ENCODE results near the gene DTNBP1.

DTNBP1 gene

DNA sequence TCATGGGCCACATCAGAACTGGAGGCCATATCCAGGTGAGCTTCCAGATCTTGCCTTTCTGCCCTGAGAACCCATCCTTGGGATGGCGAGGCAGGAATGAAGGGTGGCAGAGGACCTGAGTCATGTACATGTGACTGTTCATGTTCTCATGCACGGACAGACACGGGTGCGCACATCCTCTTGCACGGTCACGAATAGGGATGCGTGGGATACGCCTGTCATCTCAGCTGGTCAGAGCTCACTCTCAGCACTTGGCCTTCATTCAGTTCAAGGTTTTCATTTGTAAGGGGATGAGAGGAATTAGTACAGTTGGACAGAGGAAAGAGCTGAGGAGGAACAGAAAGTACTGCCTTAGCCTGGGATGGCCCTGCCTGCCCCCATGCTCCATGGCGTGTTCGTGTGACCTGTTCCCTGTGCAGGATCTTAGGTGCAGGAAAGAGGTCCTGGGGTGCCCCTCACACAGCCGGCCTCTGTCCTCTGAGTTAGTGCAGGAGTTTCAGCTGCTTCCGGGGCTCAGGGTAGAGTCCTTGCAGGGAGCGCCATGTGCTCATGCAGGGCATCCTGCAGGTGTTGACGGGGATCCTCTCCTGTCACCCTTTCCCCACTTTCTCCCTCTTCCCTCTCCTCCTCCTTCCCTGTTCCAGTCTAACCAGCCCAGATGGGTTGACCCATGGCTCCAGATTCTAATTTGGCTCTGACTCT lies 173.4 kb downstream of the DTNBP1 start:
- no peak overlapping the region for H3K4me3 ChIP-seq (ENCODE audit: low read depth, low read length)

DNA sequence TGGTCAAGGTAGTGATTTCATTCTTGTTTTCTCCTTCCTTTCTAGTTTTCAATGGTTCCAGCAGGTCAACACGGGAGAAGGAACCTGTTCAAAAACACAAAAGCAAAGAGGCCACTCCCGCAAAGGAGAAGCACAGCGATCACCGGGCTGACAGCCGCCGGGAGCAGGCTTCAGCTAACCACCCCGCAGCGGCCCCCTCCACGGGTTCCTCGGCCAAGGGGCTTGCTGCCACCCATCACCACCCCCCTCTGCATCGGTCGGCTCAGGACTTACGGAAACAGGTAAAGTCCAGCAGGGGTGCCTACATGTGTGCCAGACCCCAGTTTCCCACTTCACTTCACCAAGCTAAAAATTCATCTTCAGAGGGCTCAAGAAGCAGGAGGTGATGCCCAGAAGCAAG lies 175.6 kb downstream of the DTNBP1 start:
- no peak overlapping the region for H3K4me3 ChIP-seq (ENCODE audit: low read depth, low read length)

DNA sequence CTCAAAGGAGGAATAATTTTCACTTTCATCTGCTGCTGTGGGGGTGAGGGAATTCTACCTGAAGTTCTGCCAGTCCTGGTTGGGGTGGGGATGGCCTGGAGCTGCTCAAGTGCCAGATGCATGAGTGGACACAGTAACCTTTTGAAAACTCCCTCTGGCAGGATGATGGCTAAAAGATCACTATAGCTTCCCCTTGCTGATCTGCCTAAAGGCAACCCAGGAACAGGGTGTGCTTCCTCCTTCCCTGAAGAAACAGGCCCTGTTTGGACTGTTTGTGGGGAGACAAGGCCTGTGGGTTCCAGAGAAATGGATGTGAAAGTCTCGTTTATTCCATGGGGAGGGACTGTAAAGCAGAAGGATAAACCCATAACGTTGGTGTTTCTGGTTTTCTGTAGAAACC lies 176.9 kb downstream of the DTNBP1 start:
- H3K4me3 ChIP-seq (ENCODE audit: low read depth, low read length) = no peak overlapping the region

DNA sequence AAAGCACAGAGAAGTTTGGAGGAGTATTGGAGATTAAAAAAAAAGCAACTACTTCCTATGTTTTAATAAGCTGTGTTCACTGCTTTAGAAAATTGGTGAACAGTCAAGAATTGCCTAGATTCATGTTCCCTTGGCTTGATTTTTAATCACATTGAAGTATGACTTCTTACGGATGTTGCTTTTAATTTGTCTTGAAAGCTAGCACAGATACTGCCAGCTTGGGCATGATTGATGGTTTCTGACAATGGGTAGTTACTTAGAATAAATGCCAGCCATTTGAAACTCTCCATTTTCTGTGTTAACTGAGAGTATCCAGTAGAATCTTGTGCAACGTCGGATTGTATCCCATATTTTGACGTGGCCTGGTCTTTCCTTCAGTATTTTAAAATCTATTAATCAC lies 178.0 kb downstream of the DTNBP1 start:
- no peak overlapping the region for H3K4me3 ChIP-seq (ENCODE audit: low read depth, low read length)

DNA sequence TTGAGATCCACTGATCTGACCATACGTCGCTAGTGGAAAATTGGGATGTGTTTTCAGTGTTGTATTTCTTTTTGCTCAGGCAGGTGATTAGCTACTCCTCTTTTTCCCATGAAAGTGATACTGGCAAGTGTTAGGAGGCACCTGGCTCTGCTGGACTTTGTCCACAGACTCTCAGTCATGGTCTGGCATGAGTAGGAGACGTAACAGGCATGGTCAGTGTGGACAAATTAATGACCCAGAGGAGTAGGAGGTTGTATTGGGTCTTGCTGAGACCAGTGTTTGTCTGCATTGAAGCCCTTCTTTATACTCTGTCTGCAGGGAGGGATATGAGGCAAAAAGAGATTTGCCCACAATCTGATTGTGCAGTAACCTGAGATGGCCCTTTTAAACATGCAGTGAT lies 178.7 kb downstream of the DTNBP1 start:
- no peak overlapping the region for H3K4me3 ChIP-seq (ENCODE audit: low read depth, low read length)

DNA sequence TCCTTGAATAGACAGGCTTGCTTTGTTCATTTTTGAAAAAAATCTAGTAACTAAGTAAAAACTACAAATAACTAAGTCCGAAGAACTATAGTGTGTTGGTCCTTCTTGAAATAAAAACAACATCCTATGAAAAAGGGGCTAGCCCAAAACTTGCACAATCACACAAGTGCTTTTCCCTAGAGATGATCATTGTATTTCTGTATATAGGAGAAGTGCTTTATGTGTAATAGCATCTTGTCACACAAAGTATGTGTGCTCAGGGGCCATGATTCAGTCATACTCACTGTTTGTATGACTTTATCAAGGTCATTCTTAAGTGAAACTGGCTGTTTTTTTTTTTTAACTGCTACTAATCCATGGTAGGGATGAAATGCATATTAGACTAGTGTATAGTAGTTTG lies 179.8 kb downstream of the DTNBP1 start:
- no peak overlapping the region for H3K4me3 ChIP-seq (ENCODE audit: low read depth, low read length)

DNA sequence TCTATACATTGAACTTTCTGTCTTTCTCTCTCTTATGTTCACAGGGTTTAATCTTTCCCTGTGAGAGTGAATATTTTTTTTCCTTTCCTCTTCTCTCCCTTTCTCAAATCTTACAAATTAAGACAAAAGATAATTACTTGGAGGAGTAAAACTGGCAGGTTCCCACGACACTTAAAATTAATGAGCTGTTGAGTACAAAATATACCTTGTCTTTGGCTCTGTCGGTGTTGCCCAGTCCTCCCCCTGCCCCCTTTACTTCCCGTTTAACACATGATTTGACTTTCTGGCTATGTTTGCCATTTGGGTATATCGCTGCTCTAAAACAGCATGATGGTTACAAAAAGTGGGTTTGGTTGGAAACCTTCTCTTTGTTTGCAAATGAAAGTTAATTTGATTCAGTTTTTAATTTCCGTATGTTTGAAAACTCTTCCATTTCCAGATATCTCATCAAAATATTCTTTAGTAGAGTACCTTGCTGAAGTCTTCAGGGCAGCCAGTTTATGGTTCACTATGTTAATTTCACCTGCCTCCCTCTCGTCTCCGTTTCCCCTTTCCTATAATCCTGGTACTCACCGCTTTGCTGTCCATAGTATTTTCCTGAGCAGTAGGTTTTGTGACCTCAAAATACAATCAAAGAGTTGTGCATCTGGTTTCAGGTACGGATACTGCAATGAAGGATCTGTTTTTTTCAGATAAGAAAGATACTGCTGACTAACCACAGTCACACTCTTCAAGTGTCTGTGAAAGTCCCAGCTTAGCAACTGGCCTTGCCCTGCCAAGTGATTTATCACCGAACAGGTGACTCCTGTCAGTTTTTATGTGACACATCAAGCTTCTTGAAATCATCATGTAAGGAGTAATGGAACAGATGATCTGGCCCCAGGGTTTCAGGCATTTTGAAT lies 181.2 kb downstream of the DTNBP1 start:
- H3K4me3 ChIP-seq (ENCODE audit: low read depth, low read length) = no peak overlapping the region

DNA sequence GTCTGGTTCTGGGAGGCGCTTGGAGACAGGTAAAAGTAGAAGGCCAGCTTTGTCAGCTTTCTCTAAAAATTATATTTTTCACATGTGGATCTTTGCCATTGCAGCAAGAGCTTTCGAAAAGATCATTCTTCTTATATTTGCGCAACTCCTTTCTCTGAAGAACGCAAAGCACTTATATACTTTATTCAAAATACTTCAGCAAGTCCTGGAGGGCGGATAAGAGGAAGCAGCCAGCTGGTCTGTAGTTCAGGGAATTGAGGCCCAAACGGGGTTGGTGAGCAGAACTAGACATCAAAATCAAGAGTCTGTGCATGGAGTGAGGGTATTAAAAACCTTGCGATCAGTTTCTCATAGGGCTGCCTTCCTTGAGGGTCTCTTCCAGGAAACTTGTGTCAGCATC lies 182.3 kb downstream of the DTNBP1 start:
- no peak overlapping the region for H3K4me3 ChIP-seq (ENCODE audit: low read depth, low read length)

DNA sequence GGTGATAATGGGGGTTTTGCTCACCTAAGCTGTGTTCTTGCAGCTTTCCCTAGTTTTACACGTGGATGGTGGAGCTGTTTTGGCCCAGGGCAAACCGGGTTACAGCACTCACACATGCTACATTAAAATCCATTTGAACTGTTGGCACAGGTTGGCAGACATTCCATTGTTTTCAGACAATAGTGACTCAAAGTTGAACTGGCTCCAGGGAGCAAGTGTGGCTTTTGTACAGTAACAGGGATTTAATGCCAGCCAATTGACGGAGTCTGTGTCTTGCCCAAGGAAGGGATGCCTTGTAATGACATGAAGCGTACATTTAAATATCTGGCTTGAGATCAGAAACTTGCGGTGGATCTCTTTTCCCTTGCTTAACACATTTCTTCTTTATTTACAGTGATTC lies 183.1 kb downstream of the DTNBP1 start:
- no peak overlapping the region for H3K4me3 ChIP-seq (ENCODE audit: low read depth, low read length)

DNA sequence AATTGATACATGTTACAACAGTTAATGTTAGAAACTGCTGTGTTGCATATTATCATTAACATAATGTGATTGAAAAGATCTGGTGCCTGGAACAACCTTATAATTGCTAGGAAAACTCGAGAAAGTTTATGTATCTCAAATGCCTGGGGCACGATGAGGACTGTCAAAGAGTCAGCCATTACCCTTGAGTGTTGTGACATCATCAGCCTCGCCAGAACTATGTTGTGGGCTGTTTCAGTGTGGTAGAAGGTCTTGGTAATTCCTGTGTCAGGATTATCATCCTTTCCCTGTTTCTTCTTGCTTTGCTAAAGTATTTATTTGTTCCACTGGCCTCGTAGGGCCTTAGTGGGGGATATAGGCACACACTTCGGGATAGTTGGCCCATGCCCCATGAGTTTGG lies 185.1 kb downstream of the DTNBP1 start:
- no peak overlapping the region for H3K4me3 ChIP-seq (ENCODE audit: low read depth, low read length)

DNA sequence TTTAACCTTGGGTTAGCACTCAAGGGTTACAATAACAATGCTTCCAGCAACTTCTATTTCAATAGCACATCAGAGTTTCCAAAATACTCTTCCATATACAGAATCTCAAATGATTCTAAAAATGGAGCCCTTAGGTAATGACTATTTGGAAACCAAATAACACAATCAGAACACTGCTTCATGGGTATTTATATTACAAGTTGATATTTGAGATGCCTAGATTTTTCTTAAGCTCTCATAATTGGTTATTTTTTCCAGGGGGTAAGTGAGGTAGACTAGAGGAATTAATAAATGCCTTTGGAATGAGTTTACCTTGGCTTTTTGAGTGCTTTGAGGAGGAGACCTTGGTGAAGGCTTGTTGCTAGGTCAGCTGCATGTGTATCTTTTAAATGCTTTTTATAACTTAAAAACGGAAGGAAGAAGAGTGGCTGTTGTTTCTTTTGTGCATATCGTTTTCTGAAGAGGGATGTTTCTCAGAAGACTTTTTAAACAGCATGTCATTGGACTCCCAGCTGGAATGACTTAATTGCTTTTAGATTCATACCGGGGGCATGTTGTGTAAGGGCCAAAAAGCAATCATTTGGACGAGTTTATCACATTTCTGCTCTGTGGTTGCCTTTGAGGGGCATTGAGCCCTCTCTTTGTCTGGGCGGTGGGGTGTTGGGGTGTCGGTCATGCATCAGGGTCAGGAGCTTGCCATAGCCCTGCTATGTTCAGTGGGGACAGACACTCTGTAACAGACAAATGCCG lies 186.0 kb downstream of the DTNBP1 start:
- no peak overlapping the region for H3K4me3 ChIP-seq (ENCODE audit: low read depth, low read length)

DNA sequence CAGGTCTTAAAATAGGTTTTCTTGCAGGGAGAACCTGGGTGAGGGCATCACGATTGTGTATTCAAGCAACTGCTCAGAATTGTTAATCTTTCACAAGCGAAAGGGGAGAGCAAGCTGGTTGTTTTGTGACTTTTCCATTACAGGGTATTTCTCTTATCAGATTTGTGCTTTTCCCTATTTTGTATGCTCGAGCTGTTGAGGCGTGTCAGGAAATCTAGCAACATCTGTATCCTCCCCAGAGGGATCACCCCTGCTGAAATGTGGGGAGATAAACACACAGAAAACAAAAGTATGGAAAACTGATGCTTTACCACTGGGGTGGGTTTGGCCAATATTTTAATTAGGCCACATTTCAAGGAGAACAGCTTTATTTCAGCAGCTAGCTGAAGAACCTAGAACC lies 187.0 kb downstream of the DTNBP1 start:
- H3K4me3 ChIP-seq (ENCODE audit: low read depth, low read length) = no peak overlapping the region

DNA sequence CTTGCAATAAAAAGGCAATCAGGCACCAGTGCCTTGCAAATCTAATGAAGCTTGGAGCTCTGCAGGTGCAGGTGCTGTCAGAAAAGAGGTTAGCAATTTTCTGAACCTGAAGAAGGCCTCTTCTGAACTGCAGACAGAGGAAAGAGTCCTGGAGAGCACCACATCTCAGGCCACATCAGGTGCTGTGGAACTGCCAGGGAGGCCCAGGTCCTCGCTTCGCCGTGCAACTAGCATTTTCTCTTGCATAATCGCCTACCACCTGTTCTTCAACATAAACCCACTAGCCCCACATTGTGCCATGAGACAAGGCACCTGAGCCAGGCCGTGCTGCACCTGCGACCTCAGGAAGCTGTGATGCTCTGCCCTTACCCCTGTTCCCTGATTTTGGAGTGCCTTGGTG lies 187.6 kb downstream of the DTNBP1 start:
- H3K4me3 ChIP-seq (ENCODE audit: low read depth, low read length) = no peak overlapping the region

DNA sequence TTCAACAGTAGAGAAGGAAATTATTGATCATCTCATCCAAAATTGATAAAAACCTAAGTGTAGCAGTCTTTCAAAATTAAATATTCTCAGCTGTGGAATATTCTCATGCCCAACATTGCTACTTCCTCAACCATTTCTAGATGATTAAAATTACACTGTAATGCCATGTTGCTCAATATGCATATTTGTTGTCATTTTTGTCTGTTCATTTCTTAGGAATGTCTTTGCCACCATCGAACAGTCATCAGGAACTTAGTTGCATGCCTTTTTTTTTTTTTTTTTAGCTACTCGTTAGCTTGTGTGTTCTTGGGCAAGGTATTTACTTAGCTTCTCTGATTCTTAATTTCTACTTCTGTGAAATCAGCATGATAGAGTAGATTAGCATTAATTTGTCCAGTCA lies 188.6 kb downstream of the DTNBP1 start:
- H3K4me3 ChIP-seq (ENCODE audit: low read depth, low read length) = no peak overlapping the region

DNA sequence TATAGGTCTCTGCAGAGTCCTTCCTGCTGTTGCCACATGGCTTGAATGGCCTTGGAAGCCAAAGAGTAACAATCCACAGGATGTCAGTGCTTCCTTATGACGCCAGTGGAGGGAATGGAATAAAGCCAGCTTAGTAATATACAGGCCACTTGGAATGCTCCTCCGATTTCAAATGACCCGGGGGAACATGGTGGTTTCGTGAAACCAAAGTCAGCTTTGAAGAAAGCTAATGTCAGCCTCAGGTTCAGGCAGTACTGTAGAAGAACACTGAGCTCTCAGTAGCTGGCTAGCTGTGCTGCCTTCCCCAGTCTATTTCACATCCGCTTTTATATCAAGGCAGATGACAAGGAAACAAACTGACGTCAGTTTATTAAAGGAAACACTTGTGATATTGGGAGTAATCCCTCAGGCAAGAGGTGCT lies 189.1 kb downstream of the DTNBP1 start:
- H3K4me3 ChIP-seq (ENCODE audit: low read depth, low read length) = no peak overlapping the region

DNA sequence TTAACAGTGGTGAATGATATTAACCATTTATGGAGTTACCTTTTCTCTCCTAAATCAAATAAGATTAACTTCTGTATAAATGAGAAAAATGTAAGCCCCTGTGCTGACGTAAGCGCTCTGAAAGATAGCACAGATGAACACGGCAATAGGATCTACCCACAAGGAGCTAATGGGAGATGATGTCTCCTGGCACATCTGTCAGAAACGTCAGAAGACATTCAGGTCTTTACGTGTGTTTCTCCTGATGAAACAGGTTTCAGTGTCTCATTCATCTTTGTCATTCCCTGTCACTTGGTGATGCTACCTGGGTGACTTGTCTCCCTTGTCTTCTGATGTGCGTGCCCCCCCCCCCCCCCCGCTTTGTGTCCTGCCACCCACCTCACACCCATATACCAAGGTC lies 189.7 kb downstream of the DTNBP1 start:
- H3K4me3 ChIP-seq (ENCODE audit: low read depth, low read length) = no peak overlapping the region
